ENCODE measurements around the gene KRTAP5-4.
A peak's percentile ranks its signal among the peaks of the same experiment; 100 is the strongest.
"Not testable (repeated sequence)": the region's sequence is repeated elsewhere in the genome, so short reads cannot be mapped to it uniquely, and the experiment has no call there.

Gene KRTAP5-4

DNA sequence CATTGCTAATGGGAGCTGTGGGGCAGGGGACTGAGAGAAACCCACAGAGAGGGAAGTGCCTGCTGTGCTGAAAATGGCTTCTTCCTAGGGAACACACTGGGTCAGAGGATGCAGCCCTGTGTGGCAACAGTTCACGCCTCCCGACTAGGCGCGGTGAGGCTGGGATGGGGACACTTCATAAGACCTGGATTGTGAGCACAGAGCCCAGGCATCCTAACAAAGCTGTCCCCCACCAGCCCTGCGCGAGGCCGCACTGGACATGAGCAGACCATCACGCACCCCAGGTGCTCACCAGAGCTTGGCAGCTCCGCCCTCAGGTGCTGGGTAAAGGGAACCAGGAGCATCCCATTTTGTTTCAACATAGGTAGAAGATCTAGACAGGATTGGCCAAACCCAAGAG is 1.8 kb upstream of the KRTAP5-4 start:
- TF ChIP-seq, protein P1, sequence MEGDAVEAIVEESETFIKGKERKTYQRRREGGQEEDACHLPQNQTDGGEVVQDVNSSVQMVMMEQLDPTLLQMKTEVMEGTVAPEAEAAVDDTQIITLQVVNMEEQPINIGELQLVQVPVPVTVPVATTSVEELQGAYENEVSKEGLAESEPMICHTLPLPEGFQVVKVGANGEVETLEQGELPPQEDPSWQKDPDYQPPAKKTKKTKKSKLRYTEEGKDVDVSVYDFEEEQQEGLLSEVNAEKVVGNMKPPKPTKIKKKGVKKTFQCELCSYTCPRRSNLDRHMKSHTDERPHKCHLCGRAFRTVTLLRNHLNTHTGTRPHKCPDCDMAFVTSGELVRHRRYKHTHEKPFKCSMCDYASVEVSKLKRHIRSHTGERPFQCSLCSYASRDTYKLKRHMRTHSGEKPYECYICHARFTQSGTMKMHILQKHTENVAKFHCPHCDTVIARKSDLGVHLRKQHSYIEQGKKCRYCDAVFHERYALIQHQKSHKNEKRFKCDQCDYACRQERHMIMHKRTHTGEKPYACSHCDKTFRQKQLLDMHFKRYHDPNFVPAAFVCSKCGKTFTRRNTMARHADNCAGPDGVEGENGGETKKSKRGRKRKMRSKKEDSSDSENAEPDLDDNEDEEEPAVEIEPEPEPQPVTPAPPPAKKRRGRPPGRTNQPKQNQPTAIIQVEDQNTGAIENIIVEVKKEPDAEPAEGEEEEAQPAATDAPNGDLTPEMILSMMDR (conservative IDR thresholded peaks at IDR 0.05; ENCODE audit: low read length): no peak
- H3K4me3 ChIP-seq (ENCODE audit: low read length): no peak overlapping the region
- no peak for DNase-seq (ENCODE audit: low read depth)

DNA sequence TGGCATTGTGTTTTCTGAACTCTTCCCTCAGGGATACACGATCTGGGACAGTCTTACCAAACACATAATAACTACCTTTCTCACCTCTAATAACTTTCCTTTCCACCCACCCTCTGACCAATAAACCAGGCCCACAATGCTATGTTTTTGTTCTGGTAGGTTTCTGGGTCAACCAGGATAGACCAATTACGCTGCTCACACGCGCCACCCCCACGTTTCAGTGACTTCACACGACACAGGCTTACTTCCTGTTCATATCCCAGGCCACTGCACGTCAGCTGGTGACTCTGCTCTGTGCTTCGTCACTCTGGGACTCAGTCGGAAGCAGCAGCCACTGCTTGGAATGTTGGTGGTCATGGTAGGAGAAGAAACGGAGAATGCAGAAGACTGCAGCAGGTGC is 2.5 kb downstream of the KRTAP5-4 start:
- no peak overlapping the region for H3K4me3 ChIP-seq (ENCODE audit: low read length)
- no peak for DNase-seq (ENCODE audit: low read depth)
- TF ChIP-seq, protein P1 (conservative IDR thresholded peaks at IDR 0.05; ENCODE audit: low read length): no peak

DNA sequence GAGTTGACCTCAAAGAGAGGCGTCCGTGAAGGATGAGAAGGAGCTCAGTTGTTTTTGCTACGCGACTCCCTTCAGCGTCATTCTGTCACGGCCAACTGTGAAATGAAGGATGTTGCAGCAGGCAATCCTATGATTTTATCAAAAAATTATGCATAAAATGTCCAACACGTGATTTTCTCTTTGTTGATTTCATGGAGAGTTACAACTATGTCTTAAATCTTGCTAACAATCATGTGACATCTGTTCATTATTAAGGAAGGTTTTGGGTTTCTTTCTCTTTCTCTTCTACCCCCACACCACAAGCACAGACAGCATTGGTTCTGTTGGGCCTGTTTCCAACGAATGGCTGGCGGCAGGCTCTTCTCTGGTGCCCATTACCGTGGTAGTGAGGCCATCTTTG is 3.7 kb downstream of the KRTAP5-4 start:
- TF ChIP-seq, protein P1 (conservative IDR thresholded peaks at IDR 0.05; ENCODE audit: low read length): no peak
- peak; percentile 52 for DNase-seq (ENCODE audit: low read depth)
- no peak overlapping the region for H3K4me3 ChIP-seq (ENCODE audit: low read length)

DNA sequence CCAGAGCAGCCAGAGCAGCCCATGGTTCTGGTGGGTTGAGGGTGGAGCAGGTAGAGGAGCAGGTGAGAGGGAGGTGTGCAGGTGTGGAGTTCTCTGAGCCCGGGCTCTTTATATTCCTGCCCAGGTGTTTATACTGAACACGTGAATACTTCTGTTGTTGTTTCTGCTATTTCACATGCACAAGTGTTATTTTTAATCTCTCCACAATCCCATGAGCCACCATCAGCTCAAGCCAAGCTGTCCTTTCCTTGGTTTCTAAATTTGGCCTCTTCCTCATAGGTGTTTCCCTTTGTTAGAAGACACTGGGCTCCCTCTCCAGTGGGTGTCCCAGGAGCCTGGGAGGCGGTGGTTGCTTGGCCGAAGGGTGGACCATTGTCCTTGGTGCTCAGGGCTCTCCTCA is 13.6 kb downstream of the KRTAP5-4 start, which contains the start of gene KRTAP5-3:
Gene KRTAP5-3 (minus strand): TSS at position 101 of the 400 bp plus-strand sequence. CDS start 78 bp downstream, at position 23.
- H3K4me3 ChIP-seq (ENCODE audit: low read length): no peak within 1 kb of the TSS
- DNase-seq (ENCODE audit: low read depth): no peak
- TF ChIP-seq, protein P1 (conservative IDR thresholded peaks at IDR 0.05; ENCODE audit: low read length): no peak

DNA sequence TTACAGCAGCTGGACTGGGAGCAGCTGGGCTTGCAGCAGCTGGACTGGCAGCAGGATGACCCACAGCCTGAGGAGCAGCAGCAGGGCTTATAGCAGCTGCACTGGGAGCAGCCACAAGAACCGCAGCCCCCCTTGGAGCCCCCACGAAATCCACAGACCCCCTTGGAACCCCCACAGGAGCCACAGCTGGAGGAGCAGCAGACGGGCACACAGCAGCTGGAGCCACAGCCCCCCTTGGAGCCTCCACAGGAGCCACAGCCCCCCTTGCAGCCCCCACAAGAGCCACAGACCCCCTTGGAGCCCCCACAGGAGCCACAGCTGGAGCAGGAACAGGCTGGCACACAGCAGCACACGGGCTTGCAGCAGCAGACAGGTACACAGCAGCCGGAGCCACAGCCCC is 14.0 kb downstream of the KRTAP5-4 start:
- H3K4me3 ChIP-seq (ENCODE audit: low read length); DNase-seq (ENCODE audit: low read depth): not testable (repeated sequence)

DNA sequence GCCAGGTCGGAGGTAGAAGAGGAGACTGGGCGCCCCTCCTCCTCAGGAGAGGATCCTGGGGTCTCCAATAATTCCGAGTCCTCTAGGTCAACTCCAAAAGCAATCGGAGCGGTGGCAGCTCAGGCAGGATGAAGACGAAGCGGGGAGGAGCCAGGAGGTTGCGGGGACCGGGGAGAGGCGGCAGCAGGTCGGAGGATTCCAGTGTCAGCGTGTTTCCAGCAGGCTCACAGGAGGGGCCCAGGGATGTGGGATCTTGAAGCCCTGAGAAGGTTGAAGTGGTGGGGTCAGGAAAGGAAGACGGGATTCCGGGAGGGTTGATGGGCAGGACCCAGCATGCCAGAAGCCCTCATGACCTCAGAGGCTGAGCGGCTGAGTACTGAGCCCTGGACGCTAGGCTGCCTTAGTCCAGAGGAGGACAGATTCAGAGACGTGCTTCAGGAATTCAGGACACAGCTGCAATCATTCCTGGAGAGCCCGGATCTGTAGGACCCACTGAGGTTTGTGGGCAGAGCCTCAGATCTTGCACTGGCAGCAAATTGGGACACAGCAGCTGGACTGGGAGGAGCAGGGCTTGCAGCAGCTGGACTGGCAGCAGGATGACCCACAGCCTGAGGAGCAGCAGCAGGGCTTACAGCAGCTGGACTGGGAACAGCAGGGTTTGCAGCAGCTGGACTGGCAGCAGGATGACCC is 14.6 kb downstream of the KRTAP5-4 start:
- not testable (repeated sequence) for DNase-seq (ENCODE audit: low read depth); H3K4me3 ChIP-seq (ENCODE audit: low read length)

DNA sequence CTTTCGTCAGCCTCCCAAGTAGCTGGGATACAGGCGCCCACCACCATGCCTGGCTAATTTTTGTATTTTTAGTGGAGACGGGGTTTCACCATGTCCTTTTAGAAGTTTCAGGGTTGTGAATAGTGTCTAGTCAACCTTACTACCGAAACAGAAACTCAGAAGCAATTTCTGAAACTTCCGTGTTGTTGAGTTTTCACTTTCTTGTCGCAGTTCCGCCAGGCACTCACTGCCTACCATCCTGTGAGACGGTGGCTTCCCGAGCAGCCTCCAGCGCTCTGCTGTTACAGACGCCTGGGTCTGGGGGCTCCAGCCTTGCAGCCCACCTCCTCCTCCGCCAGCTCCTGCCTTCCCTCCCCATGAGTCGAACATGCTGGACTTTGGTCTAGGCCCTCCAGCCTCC is 16.0 kb downstream of the KRTAP5-4 start:
- DNase-seq (ENCODE audit: low read depth); H3K4me3 ChIP-seq (ENCODE audit: low read length): not testable (repeated sequence)

DNA sequence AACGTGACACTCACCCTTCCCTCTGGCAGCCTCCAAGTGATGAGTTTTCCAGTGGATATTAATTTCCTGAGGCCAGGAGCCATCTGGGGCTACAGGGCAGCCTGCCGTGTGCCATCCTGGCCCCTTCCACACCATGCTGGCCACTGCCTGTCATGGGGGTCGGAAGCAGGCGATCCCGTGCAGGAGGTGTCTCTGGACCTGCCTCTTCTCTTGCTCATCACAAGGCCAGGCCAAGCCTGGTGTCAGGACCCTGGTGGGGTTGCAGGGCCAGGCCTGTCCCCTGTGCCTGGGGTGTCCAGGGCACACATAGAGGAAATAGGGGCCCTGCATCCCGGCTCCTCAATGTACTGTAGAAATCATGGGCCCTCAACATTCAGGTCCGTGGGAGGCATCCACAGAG is 17.2 kb downstream of the KRTAP5-4 start:
- TF ChIP-seq, protein P1 (conservative IDR thresholded peaks at IDR 0.05; ENCODE audit: low read length): no peak
- no peak for DNase-seq (ENCODE audit: low read depth)

DNA sequence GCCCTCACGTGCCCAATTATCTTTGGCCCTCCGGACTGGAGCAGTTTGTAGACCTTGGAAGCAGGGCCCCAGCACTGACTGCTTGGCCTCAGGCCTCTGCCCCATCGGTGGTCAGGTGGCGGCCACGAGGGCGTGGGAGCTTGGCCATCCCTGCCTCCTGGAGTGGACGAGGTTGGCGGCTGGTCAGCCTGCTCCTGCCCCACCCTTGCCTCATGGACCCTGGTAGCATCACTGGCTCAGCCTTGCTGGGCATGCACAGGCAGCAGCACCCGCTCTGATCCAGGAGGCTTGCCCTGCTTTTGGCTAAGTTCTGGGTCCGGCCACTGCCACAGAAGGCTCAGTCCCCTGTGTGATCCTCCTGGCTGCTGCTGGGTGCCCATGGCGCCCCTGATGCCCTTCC is 17.8 kb downstream of the KRTAP5-4 start:
- TF ChIP-seq, protein P1 (conservative IDR thresholded peaks at IDR 0.05; ENCODE audit: low read length): no peak
- DNase-seq (ENCODE audit: low read depth): no peak

More for the DNA sequence above, 17.2 kb downstream of the KRTAP5-4 start:
- no peak overlapping the region for H3K4me3 ChIP-seq (ENCODE audit: low read length)

More for the DNA sequence above, 17.8 kb downstream of the KRTAP5-4 start:
- no peak overlapping the region for H3K4me3 ChIP-seq (ENCODE audit: low read length)

Data from AG10803 (cell line).